OCI-LY3 (cell line): ENCODE results near the gene C1D.

Source experiments
- CTCF ChIP-seq: fragments of 200-600, 300-600 bp; sonication (generic); IDR thresholded peaks from 2 replicates; pipeline ENCODE4 v1.5.1; 2014; ENCODE audit warnings: antibody characterized with exemption, low read length, low read depth
- EZH2phosphoT487 ChIP-seq: fragments of 200-600 bp; shearing (Covaris generic); IDR thresholded peaks from 2 replicates; pipeline ENCODE4 v1.6.1; 2018; ENCODE audit warnings: antibody characterized with exemption, mixed run types, low read depth

- TF ChIP-seq CTCF (no peak), EZH2phosphoT487 (no peak)
Observed at GRCh38 chr2:68043695-68044094, 19.1 kb downstream of the C1D start.
